Choroid plexus epithelial cell (primary cell): ENCODE measurements around the gene NDUFS2.
A peak's percentile ranks its signal among the peaks of the same experiment; 100 is the strongest.

Experiments
- DNase-seq: peaks from one replicate; pipeline ENCODE4 v3.0.0-alpha.2; 2010; ENCODE audit warnings: low read depth
- H3K4me3 ChIP-seq: 2 replicates; pipeline ENCODE4 v1.5.1; 2011; ENCODE audit warnings: low read depth, mild to moderate bottlenecking, control low read depth, low read length, moderate library complexity
- TF ChIP-seq, protein P1 (sequence below): conservative IDR thresholded peaks from 2 replicates; pipeline ENCODE4 v1.5.1; 2011; ENCODE audit warnings: low read depth, mild to moderate bottlenecking, control low read depth, inconsistent platforms, low read length, moderate library complexity

Gene NDUFS2

DNA sequence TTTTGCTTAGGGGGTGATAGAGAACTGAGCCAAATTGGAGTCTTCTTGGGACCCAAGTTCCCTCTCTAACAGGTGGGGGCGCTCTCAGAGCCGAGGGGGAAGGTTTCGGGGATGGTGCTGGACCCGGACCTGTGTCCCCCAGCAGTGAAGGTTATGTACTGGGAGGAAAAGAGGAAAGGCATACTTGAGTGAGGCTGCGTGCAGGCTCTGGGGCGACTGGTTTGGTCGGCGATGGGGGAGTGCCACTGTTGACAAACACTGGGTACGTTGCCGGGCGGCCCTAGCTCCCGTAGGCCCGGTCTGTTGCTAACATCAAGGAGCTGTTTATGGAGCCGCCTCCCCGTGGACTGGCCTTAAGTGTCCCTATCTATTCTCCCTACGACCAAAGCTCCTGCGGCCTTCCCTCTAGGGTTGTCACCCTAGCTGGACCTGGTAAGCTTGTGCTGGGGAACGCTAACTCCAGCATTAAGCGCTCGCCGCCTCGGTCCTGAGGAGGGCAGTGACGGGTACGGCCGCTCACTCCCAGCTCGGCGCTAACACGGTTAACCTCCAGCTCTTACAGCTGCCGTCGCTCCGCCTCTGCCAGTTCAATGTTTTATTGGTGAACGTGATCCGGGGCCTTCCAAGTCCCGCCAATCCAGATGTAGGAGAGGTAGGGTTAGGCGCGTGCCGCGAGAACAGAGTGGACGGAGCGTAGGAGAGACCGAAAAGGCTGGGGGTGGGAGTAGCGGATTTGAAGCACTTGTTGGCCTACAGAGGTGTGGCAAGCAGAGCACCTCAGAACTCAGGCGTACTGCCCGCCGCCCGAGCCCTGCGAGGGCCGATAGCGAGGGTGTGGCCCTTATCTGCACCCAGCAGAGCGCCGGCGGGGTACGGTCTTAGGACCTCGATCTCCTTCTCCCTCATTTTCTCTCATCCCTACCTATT lies 36.2 kb upstream of the NDUFS2 start, which contains the start of gene PPOX:
PPOX (plus strand) TSS at position 685 of the 927 bp plus-strand sequence. CDS start 422 bp downstream, outside the sequence.
- TF ChIP-seq, protein P1, sequence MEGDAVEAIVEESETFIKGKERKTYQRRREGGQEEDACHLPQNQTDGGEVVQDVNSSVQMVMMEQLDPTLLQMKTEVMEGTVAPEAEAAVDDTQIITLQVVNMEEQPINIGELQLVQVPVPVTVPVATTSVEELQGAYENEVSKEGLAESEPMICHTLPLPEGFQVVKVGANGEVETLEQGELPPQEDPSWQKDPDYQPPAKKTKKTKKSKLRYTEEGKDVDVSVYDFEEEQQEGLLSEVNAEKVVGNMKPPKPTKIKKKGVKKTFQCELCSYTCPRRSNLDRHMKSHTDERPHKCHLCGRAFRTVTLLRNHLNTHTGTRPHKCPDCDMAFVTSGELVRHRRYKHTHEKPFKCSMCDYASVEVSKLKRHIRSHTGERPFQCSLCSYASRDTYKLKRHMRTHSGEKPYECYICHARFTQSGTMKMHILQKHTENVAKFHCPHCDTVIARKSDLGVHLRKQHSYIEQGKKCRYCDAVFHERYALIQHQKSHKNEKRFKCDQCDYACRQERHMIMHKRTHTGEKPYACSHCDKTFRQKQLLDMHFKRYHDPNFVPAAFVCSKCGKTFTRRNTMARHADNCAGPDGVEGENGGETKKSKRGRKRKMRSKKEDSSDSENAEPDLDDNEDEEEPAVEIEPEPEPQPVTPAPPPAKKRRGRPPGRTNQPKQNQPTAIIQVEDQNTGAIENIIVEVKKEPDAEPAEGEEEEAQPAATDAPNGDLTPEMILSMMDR, result peak; percentile 69
- H3K4me3 ChIP-seq, result peak within 1 kb of the TSS; percentile 84
- peak; percentile 99 for DNase-seq

DNA sequence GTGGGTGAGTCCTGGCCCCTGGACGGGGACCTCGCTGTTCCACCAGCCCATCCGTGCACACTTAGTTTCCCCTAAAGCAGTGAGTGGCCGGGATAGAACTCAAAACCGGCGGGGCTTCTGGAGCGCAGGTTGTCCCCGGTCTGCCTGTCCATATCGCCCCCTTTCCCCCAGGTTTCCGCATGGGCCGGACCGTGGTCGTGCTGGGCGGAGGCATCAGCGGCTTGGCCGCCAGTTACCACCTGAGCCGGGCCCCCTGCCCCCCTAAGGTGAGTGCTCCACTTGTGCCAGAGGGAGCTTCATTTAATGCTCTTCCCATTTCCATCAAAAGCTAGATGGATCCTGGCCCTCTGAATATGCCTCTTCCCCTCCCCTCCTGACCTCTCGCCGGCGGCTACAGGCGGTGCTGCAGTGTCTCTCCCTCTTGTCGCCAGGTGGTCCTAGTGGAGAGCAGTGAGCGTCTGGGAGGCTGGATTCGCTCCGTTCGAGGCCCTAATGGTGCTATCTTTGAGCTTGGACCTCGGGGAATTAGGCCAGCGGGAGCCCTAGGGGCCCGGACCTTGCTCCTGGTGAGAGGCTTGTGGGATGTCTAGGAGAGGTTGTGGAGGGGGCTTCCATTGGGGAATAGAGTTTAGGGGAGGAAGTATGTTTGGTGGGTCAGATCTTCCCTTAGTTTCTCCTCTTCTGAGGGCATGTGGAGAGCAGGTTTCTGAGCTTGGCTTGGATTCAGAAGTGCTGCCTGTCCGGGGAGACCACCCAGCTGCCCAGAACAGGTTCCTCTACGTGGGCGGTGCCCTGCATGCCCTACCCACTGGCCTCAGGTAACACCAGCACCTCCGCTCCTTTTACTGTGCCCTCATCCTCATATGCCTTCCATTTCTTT lies 35.3 kb upstream of the NDUFS2 start:
- TF ChIP-seq, protein P1, result peak; percentile 2
- no peak for DNase-seq

DNA sequence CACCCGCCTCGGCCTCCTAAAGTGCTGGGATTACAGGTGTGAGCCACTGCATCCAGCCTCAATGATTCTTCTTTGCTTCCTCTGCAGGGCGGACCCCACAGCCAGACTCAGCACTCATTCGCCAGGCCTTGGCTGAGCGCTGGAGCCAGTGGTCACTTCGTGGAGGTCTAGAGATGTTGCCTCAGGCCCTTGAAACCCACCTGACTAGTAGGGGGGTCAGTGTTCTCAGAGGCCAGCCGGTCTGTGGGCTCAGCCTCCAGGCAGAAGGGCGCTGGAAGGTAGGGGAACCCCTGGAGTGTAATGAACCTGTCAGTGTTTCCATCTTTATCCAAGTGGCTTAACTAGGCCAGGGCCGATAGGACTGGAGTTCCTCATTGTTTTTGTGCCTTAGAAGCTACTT lies 33.3 kb upstream of the NDUFS2 start:
- no peak for DNase-seq
- no peak overlapping the region for H3K4me3 ChIP-seq
- TF ChIP-seq, protein P1, result no peak

More for the DNA sequence above, 35.3 kb upstream of the NDUFS2 start:
- peak overlapping the region; percentile 84 for H3K4me3 ChIP-seq

DNA sequence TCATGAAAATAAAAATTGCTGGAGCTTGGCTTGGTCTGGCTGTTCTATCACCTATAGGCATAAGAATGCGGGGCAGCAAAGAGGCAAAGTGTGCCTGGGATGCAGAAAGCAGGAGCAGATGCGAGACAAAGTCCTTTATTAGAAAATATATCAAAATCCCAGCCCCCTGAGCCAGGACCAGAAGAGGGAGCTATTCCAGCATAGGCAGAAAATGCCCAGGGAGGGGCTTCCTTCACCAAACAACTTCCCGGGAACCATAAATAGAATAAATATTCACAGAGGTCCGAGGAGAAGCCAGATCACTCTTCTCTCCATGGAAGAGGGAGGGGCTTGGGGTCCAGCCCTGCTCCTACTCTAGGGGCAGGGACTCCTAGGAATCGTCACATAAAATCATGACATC lies 31.0 kb upstream of the NDUFS2 start:
- no peak overlapping the region for H3K4me3 ChIP-seq
- DNase-seq, result no peak
- TF ChIP-seq, protein P1, result peak; percentile 50

DNA sequence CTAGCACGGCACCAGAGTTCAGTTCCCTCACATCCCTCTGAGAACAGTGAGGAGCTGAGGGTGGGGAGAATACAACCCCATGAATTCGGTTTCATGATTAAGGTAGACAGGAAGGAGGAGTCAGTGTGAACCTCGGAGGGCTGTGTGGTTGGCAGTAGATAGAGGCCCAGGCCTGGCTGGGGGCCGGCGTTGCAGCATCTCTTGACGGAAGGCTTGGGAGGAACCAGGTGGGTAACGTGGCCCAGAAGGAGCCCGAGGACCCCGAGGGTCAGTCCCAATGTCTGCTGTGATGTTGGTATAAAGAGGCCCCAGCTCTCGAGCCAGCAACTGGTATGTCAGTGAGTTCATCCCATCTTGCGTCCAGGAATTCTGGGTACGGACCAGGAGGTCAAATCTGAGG lies 30.5 kb upstream of the NDUFS2 start:
- TF ChIP-seq, protein P1, result no peak
- H3K4me3 ChIP-seq, result no peak overlapping the region
- no peak for DNase-seq

DNA sequence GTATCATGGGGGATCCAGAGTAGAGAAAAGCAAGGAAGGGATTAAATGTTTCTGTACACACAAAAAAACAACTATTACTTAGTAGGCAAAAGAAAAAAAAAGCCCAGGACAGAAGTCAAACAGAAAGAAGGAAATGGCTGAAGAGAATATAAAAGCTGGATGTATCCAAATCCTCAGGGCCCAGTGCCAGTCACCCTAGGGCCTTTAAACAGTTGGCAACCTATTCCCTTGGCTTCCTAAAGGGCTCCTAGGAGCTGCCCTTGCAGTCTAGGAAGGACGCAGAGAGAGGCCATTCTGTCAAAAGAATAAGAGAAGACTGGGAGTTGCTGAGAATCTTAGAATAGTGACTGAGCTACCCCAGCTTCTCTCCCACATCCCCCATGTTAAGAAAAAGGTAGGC lies 29.8 kb upstream of the NDUFS2 start:
- no peak overlapping the region for H3K4me3 ChIP-seq
- DNase-seq, result no peak
- TF ChIP-seq, protein P1, result no peak
